Activated CD4-positive, CD25-positive, alpha-beta regulatory T cell treated with anti-CD3 and anti-CD28 coated beads, Interleukin-2, amount 50 U/mL, for 24 hours (primary cell): ENCODE data around the gene CRIP1.

Experiments
- ATAC-seq, 2 donors: fragments of 150-1000 bp; cut with Tn5 transposase; one replicate each; pipeline ENCODE4 v1.10.0; 2021; ENCODE audit warnings: mild to moderate bottlenecking in 1 of 2, moderate library complexity in 1 of 2

The CRIP1 gene

DNA sequence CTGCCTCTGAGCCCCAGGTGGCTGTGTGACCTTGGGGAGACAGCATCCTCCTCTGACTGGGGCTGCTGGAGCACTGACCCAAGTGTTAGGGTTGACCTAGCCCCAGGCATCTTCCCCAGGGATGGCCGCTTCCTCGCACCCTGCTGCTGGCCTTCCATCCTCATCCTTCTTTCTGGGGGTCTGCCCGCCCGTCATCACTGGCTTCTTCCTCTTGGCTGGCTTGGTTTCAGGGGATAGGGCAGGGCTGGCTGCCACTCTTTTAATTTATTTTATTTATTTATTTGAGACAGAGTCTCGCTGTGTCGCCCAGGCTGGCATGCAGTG, 7.9 kb downstream of the CRIP1 start:
- no peak for ATAC-seq

DNA sequence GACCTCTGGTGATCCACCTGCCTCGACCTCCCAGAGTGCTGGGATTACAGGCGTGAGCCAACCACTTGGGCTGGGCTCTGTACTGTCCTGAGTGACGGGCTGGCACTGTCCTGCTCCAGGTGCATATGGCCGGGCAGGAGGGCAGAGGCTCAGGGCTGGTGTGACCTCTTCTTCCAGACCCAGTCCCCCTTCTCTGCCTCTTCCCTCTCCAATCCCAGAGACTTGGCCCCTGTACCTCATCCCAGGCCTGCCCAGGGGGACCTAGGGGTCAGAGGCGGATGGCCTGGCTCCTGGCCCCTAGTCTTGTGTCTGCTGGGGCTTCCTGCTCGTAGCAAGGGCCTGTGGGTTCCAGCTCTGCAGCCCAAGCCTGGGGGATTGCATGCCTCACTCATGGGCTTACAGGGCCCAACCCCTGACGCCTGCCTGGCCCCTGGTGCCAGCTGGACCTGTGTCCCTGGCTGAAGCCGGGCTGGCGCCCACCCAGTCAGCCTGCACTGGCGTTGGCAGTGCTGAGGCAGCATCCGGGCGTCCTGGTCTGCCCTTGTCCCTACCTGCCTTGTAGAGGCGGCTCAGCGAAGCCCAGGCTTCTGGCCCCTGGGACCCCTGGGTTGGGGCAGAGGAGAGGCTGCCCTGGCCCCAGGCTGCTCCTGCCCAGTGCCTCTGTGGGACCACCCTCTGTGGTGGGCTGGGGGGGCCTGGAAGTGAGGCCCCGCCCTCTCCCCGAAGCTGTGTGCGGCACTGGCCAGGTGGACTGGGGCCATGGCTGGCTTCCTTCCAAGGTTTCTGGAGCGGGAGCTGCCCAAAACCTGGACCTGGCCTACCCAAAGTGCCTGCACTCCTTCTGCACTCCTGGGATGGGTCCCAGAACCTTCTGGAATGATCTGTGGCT, 8.7 kb downstream of the CRIP1 start:
- ATAC-seq, result no peak

DNA sequence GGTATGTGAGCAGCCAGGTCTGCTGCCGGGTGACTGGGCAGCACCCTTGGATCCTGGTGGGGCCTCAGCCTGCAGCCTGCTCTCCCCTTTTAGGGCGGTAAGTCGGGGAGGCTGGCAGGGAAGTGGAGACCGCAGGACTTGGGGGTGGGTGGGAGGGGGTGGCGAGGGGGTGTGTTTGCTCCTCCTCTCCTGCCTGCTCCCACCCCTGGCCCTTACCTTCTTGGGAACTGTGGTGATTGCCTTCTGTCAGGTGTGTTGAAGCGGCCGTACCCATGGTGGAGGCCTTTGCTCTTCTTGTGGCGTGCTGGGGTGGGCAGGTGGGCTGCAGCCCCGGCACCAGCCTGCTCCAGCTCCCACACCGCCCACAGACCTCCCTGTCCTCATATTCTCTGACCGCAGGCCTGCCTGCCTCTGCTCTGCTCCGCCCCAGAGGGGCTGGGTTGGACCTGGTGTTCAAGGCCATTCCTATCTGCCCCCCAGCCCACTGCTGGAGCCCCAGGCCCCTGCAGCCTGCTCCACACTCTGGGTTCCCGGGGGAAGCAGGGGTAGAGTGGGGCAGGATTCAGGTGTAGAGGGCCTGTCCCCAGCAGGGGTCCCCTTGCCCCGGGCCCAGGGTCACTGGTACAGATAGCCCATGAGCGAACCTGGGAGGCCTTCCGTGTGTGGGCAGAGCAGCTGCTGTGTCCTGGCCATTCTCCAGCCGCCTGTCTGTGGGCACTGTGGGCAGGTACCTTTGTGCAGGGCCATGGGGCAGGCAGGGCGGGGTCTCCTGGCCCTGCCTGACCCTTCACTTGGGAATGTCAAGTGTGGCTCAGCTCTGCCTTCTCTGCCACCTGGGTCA, 9.5 kb downstream of the CRIP1 start:
- no peak for ATAC-seq

DNA sequence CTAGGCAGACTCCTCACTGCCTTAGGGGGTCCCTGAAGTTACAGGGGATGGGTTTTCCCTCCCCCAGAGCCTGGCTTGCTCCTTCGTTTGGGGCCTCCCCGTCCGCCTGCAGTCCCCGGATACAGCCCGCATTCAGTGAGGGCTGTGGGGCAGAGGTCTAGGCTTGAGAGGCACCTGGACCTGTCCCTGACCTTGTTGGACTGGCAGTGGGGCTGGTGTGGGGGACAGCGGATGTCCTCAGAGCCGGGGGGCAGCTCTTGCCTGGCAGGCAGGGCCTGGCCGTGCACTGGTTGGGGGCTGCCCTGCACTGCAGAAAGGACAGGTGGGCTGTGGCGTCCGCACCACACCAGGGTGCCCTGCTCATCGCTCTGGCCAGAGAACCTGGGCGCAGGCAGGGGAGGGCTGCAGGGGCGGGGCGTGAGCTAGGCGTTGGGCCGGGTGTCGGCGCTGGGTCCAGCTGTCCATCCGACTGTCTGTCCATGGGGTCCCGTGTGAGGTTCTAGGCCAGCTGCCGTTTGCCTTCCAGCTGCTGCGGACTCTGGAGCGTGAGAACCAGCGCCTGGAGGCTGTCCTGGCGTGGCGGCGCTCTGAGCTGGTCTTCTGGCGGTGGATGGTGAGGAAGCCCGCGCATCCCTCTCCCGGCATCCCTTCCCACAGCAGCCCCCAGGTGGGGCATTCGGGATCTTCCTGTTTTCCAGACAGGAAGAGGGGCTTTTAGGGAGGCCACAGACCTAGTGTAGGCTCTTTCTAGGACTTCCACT, 10.3 kb downstream of the CRIP1 start:
- no peak for ATAC-seq

DNA sequence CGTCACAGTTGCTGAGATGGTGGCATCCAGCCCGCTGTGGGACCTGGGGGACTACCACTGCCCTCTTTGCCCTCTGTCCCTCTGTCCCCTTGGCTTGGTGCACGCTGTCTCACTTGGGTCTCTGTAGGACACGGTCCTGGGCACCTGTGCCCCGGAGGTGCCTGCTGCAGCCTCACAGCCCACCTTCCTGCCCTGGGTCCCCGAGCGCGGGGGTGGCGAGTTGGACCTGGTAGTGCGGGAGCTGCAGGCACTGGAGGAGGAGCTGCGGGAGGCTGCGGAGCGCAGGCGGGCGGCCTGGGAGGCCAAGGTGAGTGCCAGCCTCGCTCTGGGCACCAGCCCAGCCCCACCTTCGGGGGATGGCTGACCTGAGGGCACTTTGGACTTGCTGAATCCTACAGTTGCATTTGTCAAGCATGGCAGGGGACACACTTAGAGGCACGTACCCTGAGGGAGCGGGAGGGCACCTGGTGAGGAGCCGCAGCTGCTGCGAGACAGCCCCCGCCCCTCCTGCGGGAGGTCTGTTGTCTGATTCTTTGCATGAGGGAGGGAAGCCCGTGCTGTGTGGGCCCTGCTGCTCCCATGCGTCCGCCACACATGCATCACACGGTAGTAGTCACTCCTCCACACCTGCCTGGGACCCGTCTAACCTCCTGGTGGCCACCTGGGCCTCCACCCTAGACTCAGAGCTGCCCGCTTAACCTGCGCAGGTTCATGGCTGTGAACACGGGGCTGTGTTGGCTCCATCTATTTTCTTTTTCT, 11.2 kb downstream of the CRIP1 start:
- ATAC-seq, result no peak

DNA sequence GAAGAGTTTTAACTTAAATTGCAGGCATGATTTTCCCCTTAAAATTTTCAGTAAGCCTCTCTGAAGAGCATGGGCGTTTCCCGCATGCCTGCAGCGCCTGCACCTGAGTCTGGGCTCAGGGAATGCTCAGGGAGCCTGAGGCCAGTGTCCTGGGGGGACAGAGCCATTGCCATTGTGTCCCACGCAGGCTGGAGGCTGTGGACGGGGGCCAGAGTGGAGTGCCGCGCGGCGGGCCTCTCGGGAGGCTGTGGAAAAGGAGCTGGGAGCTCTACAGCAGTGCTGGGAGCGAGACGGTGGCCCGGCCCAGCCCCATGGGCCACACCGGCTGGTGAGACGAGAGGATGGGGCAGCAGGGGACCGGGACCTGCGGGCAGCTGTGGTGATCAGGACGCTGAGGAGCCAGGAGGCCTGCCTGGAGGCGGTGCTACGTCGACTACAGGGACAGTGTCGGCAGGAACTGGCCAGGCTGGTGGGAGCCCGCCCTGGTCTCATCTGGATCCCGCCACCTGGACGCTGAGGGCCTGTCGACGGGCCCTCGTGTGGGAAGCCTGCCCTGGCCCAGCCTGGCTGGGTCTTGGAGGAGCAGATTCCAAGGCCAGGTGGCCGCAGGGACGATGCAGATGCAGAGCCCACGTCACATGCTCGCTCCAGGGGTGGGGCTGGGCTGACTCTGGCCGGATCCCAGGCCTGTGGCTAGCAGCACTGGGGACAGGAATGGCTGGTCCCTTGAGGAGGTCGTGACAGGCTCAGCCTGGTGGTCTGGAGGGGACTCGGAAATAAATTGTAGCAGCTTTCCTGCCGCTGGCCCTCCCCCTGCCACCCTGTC, 12.0 kb downstream of the CRIP1 start:
- ATAC-seq, result no peak

DNA sequence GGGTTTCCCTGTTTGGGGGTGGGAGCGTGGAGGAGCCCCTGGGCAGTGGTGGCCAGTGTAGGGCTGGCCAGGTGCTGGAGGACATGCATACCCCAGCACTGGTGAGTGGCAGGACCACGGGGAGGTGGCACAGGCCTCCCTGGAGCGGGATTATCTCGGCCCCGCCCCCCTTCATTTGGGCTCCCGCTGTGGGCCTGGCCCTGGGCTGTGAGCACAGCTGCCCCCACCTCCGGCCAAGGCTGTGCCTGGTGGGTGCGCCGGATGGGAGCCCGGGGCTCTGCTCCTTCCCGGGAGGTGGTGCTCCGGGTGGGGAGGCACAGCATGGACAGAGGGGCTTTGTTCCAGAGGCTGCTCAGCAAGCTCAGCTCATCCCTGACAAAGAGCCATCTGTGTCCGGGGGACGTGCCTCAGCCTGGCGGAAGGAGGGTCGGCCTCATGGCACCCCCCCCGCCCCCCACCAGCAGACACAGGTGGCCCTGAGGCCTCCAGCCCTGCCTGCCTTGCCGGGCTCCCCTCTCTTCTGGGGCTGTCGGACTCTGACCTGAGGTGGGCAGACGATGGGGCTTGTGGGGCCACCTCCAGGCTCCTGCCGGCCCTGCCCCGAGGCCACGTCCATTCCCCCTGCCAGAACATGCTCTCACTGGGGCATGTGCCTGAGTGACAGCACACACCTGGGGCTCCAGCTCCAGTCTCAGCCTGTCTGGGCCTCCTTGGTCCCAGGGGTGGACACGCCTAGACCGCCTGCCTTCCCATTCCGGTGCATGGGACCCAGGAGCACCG, 12.8 kb downstream of the CRIP1 start:
- no peak for ATAC-seq

DNA sequence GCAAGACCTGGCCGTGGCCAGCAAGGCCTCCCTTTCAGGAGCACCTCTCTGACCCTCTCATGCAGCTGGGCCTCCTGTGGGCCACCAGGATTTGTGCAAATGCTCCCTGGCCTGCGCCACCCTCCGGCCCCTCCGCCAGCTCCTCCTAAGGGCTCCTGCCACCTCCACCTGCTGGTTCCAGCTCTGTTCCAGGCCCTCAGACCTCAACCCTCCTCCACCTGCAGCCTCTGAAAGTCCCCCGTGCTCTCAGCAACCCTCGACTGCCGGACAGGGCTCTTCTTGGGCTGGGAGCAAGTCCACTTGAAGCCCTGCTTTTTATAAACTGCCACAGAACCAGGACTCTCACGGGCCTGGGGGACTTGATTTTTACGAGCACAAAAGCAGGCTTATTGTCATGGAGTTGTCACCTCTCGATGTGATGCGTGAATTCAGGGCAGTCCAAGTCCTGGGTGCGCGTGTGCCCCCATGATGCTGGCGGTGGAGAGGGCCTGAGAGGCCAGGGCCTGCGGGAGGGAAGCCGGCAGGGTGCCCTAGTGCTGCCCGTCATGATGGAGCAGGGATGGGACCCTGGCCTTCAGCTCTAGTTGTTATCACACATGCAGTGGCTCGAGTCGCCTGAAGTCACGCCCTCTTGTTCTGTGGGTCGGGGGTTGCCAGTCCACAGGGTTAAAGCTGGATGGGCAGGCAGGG, 13.5 kb downstream of the CRIP1 start:
- ATAC-seq, result no peak

DNA sequence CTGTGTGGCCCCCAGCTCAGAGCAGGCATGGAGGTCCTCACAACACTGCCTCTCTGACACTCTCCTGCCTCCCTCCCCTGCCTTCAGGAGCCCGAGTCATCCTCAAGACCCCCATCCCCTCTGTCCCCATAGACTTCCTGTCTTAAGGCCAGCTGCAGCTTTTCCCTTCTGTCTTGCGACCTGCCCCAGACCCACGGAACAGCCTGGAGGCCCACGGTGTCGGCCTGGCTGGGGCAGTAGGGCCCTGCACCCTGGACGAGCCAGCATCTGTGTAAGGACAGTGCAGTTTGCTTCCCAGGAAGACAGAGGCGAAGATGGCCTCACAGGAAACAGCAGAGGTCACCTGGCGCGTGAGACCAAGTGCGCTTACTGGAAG, 14.0 kb downstream of the CRIP1 start:
- ATAC-seq, result no peak

DNA sequence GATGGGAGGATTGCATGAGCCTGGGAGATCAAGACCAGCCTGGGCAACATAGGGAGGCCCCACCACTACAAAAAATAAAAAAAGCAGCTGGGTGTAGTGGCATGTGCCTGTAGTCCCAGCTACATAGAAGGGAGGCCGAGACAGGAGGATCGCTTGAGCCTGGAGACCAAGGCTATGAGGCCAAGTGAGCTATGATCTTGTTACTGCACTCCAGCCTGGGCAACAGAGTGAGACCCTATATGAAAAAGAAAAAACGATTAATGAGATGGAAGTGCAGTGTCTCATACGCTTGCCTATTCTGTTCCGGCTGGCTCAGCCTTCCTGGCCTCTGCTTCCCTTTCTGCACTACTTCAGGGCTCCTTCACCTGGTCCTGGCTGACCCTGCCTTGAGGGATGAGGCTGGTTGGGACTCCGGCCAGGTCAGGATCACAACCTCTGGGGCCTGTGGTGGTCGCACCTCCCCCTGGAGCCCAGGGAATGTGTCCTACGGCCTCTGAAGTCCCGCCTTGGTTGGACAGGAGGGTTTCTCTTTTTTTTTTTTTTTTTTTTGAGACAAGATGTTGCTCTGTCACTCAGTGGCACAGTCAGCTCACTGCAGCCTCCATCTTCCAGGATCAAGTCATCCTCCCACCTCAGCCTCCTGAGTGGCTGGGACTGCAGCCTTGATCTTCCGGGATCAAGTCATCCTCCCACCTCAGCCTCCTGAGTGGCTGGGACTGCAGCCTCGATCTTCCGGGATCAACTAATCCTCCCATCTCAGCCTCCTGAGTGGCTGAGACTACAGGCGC, 15.0 kb downstream of the CRIP1 start:
- ATAC-seq, result no peak

DNA sequence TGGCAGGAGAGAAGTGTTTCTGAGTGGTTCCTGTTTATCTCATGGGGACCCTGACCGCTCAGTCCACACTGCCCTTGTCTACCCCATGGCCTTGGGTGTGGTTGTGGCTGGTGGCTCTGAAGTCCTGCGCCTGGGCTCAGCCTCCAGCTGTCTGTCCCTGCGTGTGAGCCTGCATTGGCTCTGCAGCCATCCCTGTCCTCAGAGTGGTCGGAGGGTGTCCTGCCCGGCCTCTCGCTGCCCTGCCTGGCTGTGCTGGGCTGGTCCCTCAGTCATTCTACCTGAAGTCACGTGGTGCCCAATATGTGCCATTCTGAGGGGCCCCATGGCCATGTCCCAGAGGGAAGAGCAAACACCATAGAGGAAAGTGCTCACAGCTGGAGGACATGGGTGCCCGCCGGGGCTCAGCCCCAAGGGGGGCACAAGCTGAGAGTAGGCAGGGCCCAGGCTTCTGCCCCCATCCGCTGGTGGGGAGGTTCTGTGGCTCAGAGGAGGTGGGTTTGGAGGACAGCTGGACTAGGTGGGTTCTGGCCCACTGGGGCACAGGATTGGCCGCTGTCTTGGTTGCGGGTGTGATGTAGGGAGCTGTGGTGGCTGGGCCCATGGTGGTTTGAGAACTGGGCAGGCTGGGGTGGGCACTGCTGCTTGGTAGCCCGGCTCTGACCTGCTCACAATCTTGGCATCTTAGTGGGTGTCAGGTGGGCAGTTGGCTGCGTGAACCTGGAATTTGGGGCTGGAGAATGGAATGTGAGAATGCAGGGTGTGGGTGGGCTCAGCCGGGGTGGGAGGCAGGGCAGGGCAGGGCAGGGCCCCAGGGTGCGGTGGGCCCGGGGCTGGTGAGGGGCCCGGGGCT, 16.0 kb downstream of the CRIP1 start:
- ATAC-seq, result no peak

DNA sequence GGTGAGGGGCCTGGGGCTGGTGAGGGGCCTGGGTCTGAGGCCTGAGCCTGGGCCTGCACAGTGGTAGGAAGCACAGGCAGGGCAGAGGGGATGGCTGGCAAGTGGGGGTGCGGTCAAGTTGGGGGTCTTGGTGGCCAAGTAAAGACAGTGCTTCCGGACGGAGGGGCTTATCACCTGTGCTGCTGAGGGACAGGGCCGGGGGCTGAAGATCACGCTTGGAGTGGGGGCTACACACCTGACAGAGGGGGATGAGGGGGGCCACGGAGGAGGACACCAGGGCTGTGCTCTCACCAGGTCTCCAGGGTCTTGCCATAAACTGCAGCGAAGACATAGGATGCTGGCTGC, 16.6 kb downstream of the CRIP1 start:
- no peak for ATAC-seq

DNA sequence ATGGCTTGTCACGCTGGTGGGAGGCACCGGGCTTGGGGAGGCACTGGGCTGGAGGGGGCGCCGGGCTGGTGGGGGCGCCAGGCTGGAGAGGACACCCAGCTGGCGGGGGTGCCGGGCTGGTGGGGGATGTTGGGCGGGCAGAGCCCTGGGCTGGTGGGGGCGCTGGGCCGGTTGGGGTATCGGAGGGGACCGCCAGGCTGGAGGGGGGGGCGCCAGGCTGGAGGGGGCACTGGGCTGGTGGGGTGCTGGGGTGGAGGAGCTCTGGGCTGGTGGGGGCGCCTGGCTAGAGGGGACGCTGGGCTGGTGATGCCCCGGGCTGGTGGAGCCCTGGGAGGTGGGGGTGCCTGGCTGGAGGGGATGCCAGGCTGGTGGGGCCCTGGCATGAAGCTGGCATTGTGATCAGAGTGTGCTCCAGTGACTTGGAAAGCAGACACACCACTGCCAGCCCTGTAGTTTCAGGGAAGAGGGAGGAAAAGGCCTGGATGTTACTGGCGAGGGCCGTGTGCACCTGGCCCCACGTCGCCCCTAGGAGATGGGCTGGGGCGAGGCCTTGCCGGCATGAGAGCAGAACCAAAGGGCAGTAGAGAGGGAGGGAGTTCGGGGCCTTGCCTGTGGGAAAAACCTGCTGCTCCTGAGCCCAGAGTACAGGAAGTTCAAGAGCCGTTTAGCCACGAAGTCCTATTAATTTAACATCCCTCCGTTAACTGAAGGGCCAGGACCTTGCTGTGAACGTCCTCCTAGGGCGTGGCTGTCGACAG, 17.4 kb downstream of the CRIP1 start:
- ATAC-seq, result no peak

DNA sequence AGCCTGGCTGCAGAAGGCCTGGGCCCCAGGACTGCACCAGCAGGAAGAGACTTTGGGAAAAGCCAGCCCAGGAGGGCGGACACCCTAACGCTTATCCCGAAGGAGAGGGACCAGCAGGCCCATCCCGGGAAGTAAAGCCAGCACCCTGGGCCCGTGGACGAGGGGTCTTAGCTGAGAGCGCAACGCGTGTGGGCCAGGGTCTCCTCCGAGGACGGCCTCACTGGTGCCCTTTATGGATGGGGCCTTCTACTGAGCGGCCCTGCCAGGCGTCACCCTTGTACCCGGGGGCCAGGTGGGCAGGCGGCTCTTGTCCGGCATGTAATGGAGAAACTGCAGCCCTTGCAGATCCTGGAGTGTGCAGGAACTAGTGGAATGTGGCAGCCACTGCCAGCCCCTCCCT, 18.4 kb downstream of the CRIP1 start:
- ATAC-seq, result no peak

DNA sequence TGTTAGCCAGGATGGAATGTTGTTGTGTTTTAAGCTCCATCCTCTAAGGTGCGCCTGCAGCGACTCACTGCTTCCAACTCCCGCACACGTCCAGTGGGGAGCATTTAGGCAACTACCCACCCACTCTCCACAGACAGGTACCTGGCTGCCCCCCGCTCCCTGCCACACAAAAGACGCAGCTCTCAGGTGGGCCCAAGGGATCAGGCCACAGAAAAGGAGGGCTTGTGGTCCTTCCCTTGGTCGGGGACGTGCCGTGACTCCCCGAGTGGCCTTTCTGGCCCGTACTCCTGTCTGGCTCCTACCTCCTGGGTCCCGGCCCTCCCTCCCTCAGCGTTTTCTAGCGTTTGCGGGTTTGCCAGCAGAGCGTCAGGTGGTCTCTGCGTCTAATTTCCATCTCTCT, 20.6 kb downstream of the CRIP1 start:
- ATAC-seq, result no peak

DNA sequence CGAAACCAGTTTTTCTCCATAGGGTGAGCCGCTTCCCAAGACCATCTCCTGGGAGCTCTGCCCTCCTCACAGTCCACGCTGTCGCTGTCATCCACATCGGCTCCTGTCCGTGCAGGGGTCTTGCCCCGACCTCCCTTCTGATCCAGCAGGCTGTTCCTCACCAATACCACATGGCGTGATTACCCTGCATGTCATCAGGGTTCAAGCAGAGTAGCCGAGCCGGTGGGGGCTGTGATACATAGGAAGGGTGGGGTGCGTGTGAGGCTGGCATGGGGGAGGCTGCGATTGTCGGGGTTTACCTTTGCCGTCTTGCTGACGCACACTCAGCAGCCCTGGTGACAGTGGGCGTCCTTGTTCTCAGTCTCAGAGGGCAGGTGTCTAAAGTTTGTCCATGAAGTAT, 21.4 kb downstream of the CRIP1 start:
- no peak for ATAC-seq

DNA sequence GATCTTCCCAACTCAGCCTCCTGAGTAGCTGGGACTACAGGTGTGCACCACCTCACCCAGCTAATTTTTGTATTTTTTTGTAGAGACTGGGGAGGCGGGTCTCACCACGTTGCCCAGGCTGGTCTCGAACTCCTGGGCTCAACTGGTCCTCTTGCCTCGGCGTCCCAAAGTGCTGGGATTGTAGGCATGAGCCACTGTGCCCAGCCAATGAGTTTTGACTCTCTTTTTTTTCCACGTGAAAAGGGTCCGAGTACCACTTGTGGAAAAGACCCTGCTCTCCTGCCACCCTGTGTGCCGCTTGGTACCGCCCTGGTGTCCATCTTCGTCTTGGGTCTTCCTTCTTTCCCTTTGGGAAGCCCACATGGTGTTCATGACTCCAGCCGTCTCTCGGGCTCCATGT, 21.9 kb downstream of the CRIP1 start:
- ATAC-seq, result no peak

DNA sequence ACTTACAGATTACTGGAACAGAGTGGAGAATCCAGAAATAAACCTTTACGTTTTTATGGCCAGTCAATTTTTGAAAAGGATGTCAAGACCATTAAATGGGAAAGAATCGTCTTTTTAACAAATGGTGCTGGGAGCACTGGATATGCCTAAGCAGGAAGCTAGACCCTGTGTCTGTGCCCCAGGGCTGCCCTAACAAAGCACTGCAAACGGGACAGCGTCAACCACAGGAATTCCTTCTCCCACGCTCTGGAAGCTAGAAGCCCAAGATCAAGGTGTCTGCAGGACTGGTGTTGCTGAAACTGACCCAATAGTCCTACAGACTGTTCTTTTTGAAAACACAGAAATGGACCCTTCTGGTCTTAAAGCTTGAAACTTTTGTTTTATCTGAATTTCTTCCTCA, 30.4 kb downstream of the CRIP1 start:
- ATAC-seq, result no peak
